ENCODE data around the gene FBXL5.
"Not testable (repeated sequence)": the region's sequence is repeated elsewhere in the genome, so short reads cannot be mapped to it uniquely, and the experiment has no call there.

The FBXL5 gene

DNA sequence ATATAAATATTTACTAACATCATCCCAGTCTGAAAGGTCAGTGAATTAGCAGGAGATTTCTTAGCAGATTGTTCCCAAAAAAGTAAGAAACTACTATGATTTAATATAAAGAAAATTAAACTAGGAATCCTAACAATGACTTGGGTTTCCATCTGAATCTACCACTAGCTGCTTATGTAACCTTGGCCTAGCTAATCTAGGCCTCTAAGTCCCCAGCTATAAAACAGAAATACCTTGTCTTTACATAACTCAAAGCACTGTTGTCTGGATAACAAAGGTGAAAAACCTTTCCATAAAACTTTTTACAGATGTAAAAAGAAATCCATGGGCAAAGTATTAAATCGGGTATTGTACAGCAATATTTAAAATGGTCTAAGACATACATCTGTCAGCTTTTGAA is 3.0 kb downstream of the FBXL5 start:
- in situ Hi-C loops (cut with MboI; ENCODE audit: low sequenced_read_pairs), result no loop called here

DNA sequence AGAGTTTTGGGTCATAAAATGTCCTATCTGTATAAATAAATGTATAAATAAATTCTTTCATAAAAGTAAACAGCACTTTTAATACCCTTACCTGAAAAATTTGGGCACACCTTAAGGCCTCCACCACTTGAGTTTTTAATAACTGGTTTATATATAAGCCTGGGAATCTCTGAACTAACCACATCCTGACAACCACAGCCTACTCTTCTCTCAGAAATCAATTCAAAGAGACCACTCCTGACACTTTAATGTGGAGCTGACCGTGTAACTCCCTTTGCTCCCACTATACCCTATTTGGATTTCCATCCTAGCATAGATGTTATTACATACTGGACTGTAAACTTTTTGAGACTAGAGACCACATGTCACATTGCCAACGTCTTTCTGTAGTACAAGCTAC is 3.5 kb downstream of the FBXL5 start:
- in situ Hi-C loops (cut with MboI; ENCODE audit: low sequenced_read_pairs), result no loop called here

DNA sequence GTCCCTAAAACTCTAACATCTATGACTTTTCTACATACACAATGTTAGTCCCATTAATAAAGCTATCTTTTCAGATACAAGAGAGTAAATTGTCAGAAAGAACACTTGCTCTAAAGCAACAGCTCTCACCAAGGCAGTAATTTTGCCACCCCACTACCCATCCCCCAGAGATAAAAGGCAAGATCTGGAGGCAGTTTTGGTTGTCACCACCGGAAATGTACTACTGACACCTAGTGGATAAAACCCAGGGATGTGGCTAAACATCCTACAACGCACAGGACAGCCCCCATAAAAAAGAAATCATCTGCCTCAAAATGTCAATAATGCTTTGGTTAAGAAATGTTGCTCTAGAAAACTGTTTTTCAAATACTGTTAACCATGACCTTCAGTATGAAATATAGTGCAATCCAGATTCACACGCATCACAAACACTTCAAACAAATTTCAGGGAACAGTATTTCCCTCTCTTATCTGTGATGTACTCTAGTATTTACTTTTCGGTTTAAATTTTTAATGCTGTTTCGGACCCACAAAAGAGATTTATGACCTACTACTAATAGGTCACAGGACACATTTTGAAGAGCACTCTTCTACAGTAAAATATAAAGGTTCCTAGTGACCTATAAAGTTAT is 5.1 kb downstream of the FBXL5 start:
- in situ Hi-C loops (cut with MboI; ENCODE audit: low sequenced_read_pairs), result loop anchor here (25.0 kb wide), 1 partner anchor 413 kb away; no protein-coding TSS in a partner anchor

DNA sequence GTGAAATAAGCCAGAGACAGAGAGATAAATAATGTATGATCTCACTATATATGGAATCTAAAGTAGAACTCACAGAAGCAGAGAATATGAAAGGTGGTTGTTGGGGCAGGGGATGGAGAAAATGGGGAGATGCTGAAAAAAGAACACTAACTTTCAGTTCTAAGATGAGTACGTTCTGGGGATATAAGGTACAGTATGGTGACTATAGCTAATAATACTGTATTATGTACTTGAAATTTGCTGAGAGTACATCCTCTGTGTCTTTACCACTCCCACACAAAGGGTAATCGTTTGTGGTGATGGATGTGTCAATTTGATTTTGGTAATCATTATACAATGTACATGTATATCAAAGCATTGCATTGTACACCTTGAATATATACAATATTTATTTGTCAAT is 6.6 kb downstream of the FBXL5 start:
- in situ Hi-C loops (cut with MboI; ENCODE audit: low sequenced_read_pairs), result loop anchor here (25.0 kb wide), 1 partner anchor 411 kb away; no protein-coding TSS in a partner anchor

DNA sequence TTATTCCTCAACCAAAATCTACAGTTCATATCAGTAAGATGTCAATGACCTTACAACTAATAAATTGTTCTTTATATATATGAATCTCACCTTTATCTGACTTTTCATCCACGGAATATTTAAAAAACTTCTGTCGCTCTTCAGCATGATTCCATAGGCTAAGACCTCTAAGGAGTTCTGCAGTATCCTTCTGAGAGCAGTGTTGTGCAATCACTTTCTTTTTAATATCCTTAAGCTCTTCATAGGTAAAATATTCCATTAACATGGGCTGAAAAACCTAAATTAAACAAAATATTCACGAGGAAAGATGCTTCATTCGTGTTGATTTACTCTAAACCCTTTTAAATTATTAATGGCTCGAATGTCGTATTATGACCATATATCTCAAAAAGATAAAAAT is 16.7 kb downstream of the FBXL5 start:
- in situ Hi-C loops (cut with MboI; ENCODE audit: low sequenced_read_pairs), result loop anchor here (25.0 kb wide), 1 partner anchor 401 kb away; no protein-coding TSS in a partner anchor

DNA sequence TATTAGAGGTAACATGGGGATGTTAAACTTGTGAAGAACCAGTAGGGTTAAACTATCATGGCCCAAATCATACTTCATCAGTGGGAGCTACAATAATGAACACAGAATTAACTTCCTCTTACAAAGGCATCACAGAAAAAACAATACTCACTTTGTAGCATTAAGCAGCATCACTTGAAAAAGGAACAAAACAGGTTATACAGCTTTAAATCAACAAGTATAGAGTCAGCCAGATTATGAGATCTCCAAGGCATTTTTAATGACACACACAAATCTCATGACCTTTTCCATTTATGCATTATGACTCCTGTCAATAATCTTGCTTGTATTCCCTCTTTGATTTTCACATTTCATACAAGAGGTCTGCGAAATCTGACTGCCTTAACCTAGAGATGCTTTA is 18.3 kb downstream of the FBXL5 start:
- in situ Hi-C loops (cut with MboI; ENCODE audit: low sequenced_read_pairs), result loop anchor here (25.0 kb wide), 1 partner anchor 400 kb away; no protein-coding TSS in a partner anchor

DNA sequence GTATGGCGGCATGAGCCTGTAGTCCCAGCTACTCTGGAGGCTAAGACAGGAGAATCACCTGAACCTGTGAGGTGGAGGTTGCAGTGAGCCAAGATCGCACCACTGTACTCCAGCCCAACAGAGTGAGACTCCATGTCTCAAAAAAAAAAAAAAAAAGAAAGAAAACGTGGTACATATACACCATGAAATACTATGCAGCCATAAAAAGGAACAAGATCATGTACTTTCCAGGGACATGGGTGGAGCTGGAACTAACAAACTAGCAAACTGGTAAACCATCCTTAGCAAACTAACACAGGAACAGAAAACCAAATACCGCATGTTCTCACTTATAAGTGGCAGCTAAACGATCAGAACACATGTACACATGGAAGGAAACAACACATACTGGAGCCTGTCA is 37.8 kb downstream of the FBXL5 start:
- in situ Hi-C loops (cut with MboI; ENCODE audit: low sequenced_read_pairs), result not testable (repeated sequence)

DNA sequence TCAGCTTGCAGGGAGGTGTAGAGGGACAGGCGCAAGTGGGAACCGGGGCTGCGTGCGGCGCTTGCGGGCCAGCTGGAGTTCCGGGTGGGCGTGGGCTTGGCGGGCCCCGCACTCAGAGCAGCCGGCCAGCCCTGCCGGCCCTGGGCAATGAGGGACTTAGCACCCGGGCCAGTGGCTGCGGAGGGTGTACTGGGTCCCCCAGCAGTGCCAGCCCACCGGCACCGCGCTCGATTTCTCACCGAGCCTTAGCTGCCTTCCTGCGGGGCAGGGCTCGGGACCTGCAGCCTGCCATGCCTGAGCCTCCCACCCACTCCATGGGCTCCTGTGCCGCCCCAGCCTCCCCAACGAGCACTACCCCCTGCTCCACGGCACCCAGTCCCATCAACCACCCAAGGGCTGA is 40.3 kb downstream of the FBXL5 start:
- in situ Hi-C loops (cut with MboI; ENCODE audit: low sequenced_read_pairs), result not testable (repeated sequence)

DNA sequence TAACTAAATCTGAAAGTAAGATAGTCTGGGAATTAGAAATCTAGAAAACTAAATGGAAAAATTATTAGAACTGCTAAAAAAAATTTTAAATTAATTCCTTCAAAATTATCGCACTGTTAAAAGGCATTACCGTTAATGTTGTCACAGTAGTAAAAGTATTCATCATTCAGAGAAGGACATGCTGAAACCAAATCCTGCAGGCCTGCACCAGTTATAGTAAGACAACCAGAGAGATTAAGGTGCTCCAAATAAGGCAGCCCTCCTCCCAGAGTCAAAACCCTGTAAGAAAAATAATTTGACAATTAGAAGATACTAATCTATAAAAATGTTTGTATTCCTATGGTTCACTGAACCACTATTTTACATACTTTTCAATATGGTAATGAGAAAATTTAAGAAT is 43.0 kb downstream of the FBXL5 start:
- in situ Hi-C loops (cut with MboI; ENCODE audit: low sequenced_read_pairs), result no loop called here

DNA sequence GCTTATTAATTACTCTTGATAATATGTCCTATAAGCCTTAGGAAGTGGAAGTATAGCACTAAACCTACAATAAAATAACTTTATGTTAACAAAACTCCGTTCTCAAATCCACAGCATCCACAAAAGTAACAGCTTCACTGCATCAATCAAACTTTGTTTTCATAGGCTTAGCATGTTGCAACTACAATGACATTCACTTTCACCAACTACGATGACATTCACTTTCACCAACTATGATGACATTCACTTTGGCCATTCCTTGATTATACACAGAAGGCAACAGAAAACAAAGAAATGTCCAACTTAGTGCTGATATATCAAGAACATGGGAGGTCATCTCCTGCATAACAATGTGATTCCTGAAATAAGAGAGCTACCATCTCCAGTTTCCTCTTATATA is 44.3 kb downstream of the FBXL5 start:
- in situ Hi-C loops (cut with MboI; ENCODE audit: low sequenced_read_pairs), result no loop called here

DNA sequence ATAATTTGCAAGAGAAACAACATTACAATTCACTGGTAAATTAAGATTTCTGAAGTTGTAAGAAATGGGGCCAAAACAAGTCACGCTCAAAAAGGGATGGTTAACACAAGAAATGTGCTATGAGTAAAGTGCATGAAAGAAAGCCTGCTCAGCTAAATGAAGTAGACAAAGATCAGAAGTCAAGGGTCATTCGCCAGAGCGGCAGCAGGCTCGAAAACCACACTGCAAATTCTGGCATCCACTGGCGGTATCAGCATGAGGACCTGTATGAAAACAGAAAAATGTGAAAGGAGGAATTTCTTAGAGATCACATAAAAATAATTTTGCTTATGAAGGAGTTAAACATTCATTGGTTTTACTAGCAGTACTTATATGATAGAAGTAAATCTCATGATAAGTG is 49.6 kb downstream of the FBXL5 start:
- in situ Hi-C loops (cut with MboI; ENCODE audit: low sequenced_read_pairs), result no loop called here

DNA sequence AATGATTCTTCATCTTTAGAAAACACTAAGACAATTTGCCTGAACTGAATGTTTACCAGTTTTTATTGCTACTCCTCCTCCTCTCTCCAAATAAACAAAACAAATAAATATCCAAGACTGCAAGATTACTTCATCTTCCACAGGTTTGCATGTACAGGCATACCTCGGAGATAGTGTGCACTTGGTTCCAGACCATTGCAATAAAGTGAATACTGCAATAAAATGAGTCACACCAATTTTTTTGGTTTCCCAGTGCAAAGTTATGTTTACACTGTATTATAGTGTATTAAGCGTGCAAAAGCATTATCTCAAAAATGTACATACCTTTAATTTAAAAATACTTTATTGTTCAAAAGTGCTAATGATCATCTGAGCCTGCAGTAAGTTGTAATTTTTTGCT is 53.3 kb downstream of the FBXL5 start:
- in situ Hi-C loops (cut with MboI; ENCODE audit: low sequenced_read_pairs), result no loop called here

DNA sequence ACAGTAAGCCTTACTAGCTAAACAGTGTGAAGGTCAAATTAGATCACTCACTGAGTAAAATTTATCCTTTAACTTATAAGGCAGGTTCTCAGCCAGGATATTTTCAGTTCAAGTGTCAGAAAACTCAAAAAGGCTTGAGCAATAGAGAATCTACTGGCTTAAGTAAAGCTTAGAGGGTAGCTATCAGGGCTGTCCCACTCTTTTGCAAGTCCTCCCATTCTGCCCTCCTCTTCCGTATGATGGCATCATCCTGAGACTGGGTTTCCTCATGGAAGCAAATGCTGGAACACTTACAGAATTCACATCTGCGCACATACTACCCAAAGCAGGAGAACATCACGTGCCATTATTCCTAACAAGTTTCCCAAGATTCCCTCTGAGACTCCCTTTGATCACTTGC is 55.0 kb downstream of the FBXL5 start:
- in situ Hi-C loops (cut with MboI; ENCODE audit: low sequenced_read_pairs), result no loop called here

DNA sequence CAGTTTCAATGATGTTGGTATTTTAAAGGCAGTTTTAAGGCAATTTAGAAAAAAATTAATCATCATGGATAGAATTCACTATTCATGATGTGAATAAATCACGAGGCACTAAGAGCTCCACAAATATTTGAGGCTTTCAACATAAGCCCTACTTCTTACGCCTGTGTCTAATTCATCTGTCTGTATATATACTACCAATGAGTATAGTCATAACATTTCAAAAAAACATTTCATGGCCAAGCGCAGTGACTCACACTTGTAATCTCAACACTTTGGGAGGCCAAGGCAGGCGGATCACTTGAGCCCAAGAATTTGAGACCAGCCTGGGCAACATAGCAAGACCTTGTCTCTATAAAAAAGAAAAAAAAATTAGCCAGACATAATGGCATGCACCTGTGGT is 56.5 kb downstream of the FBXL5 start:
- in situ Hi-C loops (cut with MboI; ENCODE audit: low sequenced_read_pairs), result no loop called here

DNA sequence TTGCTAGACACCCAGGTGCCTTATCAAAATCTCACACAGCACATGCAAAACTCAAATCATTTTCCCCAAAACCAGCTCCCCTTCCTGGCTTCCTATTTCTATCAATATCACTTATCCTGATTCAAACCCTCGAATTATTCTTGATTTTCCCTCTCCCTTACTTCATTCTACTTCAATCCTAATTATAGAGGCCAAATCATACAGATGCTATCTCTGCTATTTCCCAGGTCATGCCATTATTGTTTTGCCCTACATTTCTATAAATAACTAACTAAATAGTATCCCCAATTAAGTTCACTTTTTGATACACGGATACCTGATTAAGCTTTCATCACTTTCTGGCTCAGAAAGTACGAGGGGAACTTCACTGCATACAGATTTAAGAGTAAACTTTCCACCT is 62.4 kb downstream of the FBXL5 start:
- in situ Hi-C loops (cut with MboI; ENCODE audit: low sequenced_read_pairs), result no loop called here

DNA sequence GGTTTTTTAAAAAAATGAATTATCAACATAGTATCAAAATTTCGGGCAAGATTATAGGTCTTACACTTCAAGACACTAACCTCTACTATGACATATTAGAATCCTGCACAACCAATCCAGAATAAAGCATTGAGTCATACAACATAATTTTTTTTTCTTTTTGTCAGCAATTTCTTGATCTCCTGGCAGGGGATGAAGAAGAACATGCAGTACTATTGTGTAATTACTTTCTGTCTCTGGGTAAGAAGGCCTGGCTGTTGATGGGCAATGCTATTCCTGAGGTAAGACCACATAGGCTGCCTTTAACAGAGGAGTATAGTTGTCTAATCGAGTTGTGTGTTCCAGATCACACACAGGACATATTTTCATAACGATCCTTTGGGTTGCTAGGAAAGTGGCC is 67.5 kb downstream of the FBXL5 start:
- in situ Hi-C loops (cut with MboI; ENCODE audit: low sequenced_read_pairs), result no loop called here

DNA sequence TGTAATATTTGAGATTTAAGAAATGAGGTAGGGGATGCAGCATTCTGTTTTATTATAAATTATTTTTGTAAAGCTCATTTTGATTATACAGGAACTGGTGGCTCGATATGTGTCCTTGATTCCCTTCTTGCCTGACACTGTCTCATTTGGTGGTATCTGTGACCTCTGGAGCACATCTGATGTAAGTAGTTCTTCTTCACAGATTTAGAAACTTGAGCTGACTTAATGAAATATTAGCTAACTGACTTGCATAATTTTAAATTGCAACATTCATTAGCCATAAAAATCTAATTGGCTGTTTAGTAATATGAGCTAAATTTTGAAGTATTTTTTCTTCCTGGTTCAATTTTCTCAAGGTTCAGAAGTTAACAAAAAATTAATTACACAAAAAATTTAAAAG is 69.1 kb downstream of the FBXL5 start:
- in situ Hi-C loops (cut with MboI; ENCODE audit: low sequenced_read_pairs), result no loop called here

DNA sequence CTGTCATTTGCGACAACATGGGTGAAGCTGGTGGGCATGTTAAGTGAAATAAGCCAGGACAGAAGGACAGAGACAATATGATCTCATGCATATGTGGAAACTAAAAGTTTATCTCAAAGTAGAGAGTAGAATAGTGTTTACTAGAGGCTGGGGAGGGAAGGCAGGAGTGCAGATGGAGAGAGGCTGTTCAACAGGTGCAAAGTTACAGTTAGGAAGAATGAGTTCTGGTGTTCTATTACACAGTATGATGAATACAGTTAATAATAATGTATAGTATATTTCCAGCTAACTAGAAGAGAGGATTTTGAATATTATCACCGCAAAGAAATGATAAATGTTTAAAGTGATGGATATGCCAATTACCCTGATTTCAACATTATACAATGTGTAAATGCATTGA is 69.8 kb downstream of the FBXL5 start:
- in situ Hi-C loops (cut with MboI; ENCODE audit: low sequenced_read_pairs), result no loop called here

DNA sequence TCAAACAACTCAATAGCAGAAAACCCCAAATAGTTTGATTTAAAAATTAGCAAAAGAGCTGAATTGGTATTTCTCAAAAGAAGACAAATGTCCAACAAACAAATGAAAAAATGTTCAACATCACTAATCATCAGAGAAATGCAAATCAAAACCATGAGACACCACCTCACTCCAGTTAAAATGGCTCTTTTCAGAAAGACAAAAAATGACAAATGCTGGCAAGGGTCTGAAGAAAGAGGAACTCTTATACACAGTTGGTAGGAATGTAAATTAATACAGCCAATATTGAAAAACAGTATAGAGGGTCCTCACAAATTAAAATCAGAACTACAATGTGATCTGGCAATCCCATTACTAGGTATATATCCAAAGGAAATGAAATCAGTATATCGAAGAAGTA is 70.4 kb downstream of the FBXL5 start:
- in situ Hi-C loops (cut with MboI; ENCODE audit: low sequenced_read_pairs), result no loop called here

DNA sequence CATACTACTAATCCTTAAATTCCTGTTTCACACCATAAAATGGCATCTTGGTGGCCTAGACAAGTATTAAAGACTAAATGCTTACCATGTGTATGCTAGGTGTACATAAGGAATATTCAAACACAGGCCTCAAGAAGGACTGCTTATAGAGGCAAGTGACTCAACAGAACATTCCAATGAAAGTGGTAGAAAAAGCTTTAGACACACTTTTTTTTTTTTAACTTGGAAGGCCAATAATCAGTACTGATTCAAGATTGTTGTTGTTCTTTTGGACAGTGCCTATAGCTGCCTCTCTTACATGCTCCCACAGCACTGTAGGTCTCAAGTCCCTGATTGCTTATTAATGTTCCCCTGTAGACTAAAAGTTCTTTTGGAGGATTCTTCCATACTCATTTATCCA is 77.6 kb downstream of the FBXL5 start:
- in situ Hi-C loops (cut with MboI; ENCODE audit: low sequenced_read_pairs), result no loop called here

DNA sequence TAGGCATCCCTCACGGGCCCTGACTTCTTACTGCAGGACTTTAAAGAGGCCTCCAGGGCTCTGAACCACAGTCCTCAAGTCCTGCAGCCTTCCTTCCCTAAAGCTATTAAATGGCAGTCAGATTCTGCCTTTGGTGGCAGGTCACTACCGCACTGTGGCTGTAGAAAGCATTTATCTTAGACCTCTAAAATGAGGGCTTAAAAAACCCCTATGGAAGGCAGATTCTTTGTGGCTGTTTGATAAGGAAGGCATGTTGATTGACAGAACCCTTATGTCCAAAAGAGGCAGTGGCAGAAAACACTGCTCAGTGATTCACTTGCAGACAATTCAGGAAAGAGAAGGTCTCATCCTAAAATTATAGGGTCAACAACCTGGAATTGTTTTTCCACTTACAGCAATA is 79.2 kb downstream of the FBXL5 start:
- in situ Hi-C loops (cut with MboI; ENCODE audit: low sequenced_read_pairs), result no loop called here

DNA sequence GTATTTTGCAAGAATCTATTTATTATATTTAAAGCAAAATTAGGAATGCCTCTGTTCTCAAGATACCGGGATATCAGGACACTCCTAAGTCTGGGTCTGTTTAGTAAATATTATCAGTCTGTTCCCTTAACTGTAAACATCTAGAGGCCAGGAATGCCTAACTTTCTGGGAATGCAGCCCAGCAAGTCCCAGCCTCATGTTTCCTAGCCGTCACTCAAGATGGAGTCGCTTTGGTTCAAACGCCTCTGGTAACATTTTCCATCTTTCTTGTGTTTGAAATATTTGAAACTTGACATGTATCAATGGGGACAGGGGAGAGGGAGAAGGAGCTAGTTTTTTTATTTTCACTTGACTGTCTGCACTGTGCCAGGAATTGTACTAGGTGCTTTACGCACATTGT is 85.4 kb downstream of the FBXL5 start:
- in situ Hi-C loops (cut with MboI; ENCODE audit: low sequenced_read_pairs), result no loop called here

DNA sequence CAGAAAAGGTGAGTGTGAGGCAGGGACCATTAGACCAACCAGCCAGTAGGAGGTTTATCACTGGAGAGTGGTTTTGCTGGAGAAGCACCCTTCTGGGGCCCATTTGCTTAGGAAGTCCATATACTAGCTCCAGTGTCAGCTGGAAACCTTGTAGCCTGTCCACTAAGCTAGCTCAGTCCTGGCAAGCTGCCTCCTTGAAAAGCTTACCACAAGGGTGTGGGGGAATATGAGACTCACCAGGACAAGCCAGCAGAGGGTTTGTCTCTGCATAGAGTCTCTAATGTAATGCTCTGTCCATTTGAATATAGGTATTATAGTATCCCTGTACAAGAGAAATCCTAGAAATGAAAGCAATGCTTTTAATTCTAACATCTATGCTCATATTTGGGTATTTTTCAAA is 86.3 kb downstream of the FBXL5 start:
- in situ Hi-C loops (cut with MboI; ENCODE audit: low sequenced_read_pairs), result no loop called here
